ENCODE measurements around the gene CNKSR3. TPM values are rescaled to one million over a fixed set of nuclear protein-coding genes. Genes with fewer than 3 reads are reported as not detected.

CNKSR3 gene
- total and polyA plus RNA-seq, 2 of the 8 experiments (the other 6 are each of a cell fraction or from before 2014, with no cell fraction given) = 1.2 to 6.2 TPM

GRCh38 chr6:154459513-154459912 lies 51.0 kb downstream of the CNKSR3 start (continued):
- no peak for TF ChIP-seq CHD1 (IDR thresholded peaks at IDR 0.05; ENCODE audit: low read depth, low read length)
- TF ChIP-seq TAF1 (IDR thresholded peaks at IDR 0.05; ENCODE audit: low read depth, low read length) = no peak
- TF ChIP-seq, protein P1, sequence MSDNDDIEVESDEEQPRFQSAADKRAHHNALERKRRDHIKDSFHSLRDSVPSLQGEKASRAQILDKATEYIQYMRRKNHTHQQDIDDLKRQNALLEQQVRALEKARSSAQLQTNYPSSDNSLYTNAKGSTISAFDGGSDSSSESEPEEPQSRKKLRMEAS (IDR thresholded peaks at IDR 0.05) = no peak
- no peak for TF ChIP-seq TEAD4 (IDR thresholded peaks at IDR 0.05; ENCODE audit: low read depth, low read length)
- TF ChIP-seq NANOG (IDR thresholded peaks at IDR 0.05; ENCODE audit: insufficient read depth, low read depth, low read length, poor library complexity, severe bottlenecking) = no peak
- no peak for TF ChIP-seq CBX8 (IDR thresholded peaks at IDR 0.05; ENCODE audit: borderline replicate concordance, low read depth, low read length)
- TF ChIP-seq POLR2A (IDR thresholded peaks at IDR 0.05; ENCODE audit: control extremely low read depth in 1 of 2, low read depth in 2 of 2, low read length in 2 of 2) = no peak
